HepG2 (cell line): ENCODE results near the gene XCL2. TPM values are rescaled to one million over a fixed set of nuclear protein-coding genes. Genes with fewer than 3 reads are reported as not detected.

Experiments
- ESRRA ChIP-seq: sonication (generic); formaldehyde crosslinking; IDR thresholded peaks from 2 replicates; pipeline ENCODE4 v1.5.1; 2020; ENCODE audit warnings: mild to moderate bottlenecking, low read depth, missing genetic modification reagents
- HNRNPUL1 ChIP-seq: fragments of 200-400 bp; formaldehyde crosslinking; IDR thresholded peaks from 2 replicates; pipeline ENCODE4 v1.6.1; 2017; ENCODE audit warnings: low read depth, mild to moderate bottlenecking, low read length, moderate library complexity
- KMT2B ChIP-seq: IDR thresholded peaks from 2 replicates; pipeline ENCODE4 v1.6.1; 2016; ENCODE audit warnings: missing genetic modification reagents, missing compliant biosample characterization
- MAFG ChIP-seq: sonication (generic); formaldehyde crosslinking; IDR thresholded peaks from 2 replicates; pipeline ENCODE4 v1.5.1; 2020; ENCODE audit warnings: mild to moderate bottlenecking, missing genetic modification reagents
- TAF15 ChIP-seq: fragments of 200-400 bp; formaldehyde crosslinking; IDR thresholded peaks from one replicate; pipeline ENCODE4 v1.6.1; 2018; ENCODE audit warnings: mild to moderate bottlenecking, low read depth, low read length; ENCODE audit not compliant: poor library complexity, severe bottlenecking
- ZNF136 ChIP-seq: sonication (generic); formaldehyde crosslinking; IDR thresholded peaks from 2 replicates; pipeline ENCODE4 v1.8.1; 2022; ENCODE audit warnings: low read depth, mild to moderate bottlenecking, moderate library complexity, missing genetic modification reagents
- ZNF335 ChIP-seq: sonication (generic); formaldehyde crosslinking; IDR thresholded peaks from 2 replicates; pipeline ENCODE4 v1.4.0; 2020; ENCODE audit warnings: missing genetic modification reagents
- ZNF644 ChIP-seq: IDR thresholded peaks from 2 replicates; pipeline ENCODE4 v1.6.1; 2016; ENCODE audit warnings: low read depth
- ZNF773 ChIP-seq: sonication (generic); formaldehyde crosslinking; IDR thresholded peaks from 2 replicates; pipeline ENCODE4 v1.4.0; 2020; ENCODE audit warnings: missing genetic modification reagents, borderline replicate concordance
- polyA plus RNA-seq, 8 experiments: library from polyadenylated mRNA; depleted of rRNA in 3 of 8; stranded (reverse) in 7 of 8; unstranded in 1 of 8; fragments of >200 nt; fragmentation: Illumina TruSeq in 4 of 8; extraction: Trizol in 4 of 8; gene quantifications; 2 replicates each; pipeline versions ENCODE4 v1.2.1 to v1.2.3, GENCODE V29; 2011 to 2016; ENCODE audit warnings: low read depth in 4 of 8, missing spikeins in 1 of 8, mixed read lengths in 1 of 8; ENCODE audit not compliant: insufficient read depth in 1 of 8
- total RNA-seq, 5 experiments: library from RNA; depleted of rRNA; stranded (reverse); fragments of >200 nt; fragmentation: Illumina TruSeq; extraction: Trizol; gene quantifications; 2 replicates each; pipeline ENCODE4 v1.2.3, GENCODE V29; 2016; ENCODE audit warnings: low read depth in 1 of 5
- TF ChIP-seq, protein P1 (sequence below): sonication (generic); formaldehyde crosslinking; IDR thresholded peaks from 2 replicates; pipeline ENCODE4 v1.4.0; 2020; ENCODE audit warnings: mild to moderate bottlenecking, missing genetic modification reagents, borderline replicate concordance
- TF ChIP-seq, protein P2 (sequence below): sonication (generic); formaldehyde crosslinking; IDR thresholded peaks from one replicate; pipeline ENCODE4 v1.5.1; 2020; ENCODE audit warnings: mild to moderate bottlenecking, missing genetic modification reagents; ENCODE audit errors: not compliant biosample characterization
- TF ChIP-seq, protein P3 (sequence below): sonication (generic); formaldehyde crosslinking; IDR thresholded peaks from 2 replicates; pipeline ENCODE4 v1.5.1; 2020; ENCODE audit warnings: mild to moderate bottlenecking, missing genetic modification reagents, moderate library complexity

Gene XCL2
- total and polyA plus RNA-seq, 2 of the 13 experiments (the other 11 are each of a cell fraction or from before 2014, with no cell fraction given): 0.50 TPM; not detected in 1

DNA sequence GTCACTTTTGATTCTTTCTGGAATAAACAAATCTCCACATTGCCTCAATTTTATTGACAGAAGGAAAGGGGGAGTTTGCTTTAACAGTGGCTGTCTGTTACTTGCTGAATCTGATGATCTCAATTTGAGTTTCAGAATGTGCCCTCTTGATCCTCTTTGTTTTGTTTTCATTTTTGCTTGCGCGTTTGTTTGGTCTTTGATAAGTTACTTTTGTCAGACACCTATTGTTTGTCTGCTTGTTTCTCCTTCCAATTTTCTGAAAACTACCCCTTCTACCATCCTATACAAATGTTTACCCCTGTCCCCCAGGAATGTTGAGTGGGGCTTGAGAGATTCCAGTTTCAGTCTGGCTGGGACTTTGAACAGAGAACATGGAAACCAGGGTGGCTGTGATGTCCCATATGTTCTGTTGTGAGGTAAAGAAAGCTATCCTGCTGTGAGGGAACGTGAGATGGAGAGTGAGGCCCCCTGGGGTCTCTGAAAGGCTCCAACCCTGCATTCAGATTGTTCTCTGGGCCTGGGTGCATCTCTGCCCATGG lies 11.8 kb upstream of the XCL2 start (continued):
- TF ChIP-seq ZNF773 (CRISPR knock-in tag): no peak
- TF ChIP-seq, protein P1, sequence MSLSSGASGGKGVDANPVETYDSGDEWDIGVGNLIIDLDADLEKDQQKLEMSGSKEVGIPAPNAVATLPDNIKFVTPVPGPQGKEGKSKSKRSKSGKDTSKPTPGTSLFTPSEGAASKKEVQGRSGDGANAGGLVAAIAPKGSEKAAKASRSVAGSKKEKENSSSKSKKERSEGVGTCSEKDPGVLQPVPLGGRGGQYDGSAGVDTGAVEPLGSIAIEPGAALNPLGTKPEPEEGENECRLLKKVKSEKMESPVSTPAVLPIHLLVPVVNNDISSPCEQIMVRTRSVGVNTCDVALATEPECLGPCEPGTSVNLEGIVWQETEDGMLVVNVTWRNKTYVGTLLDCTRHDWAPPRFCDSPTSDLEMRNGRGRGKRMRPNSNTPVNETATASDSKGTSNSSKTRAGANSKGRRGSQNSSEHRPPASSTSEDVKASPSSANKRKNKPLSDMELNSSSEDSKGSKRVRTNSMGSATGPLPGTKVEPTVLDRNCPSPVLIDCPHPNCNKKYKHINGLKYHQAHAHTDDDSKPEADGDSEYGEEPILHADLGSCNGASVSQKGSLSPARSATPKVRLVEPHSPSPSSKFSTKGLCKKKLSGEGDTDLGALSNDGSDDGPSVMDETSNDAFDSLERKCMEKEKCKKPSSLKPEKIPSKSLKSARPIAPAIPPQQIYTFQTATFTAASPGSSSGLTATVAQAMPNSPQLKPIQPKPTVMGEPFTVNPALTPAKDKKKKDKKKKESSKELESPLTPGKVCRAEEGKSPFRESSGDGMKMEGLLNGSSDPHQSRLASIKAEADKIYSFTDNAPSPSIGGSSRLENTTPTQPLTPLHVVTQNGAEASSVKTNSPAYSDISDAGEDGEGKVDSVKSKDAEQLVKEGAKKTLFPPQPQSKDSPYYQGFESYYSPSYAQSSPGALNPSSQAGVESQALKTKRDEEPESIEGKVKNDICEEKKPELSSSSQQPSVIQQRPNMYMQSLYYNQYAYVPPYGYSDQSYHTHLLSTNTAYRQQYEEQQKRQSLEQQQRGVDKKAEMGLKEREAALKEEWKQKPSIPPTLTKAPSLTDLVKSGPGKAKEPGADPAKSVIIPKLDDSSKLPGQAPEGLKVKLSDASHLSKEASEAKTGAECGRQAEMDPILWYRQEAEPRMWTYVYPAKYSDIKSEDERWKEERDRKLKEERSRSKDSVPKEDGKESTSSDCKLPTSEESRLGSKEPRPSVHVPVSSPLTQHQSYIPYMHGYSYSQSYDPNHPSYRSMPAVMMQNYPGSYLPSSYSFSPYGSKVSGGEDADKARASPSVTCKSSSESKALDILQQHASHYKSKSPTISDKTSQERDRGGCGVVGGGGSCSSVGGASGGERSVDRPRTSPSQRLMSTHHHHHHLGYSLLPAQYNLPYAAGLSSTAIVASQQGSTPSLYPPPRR: no peak
- no peak for TF ChIP-seq ESRRA (CRISPR knock-in tag)
- TF ChIP-seq TAF15: no peak
- 0 out of 2 replicates have a peak, but pooled peaks have one; percentile 33 for TF ChIP-seq ZNF136 (CRISPR knock-in tag)
- TF ChIP-seq, protein P2, sequence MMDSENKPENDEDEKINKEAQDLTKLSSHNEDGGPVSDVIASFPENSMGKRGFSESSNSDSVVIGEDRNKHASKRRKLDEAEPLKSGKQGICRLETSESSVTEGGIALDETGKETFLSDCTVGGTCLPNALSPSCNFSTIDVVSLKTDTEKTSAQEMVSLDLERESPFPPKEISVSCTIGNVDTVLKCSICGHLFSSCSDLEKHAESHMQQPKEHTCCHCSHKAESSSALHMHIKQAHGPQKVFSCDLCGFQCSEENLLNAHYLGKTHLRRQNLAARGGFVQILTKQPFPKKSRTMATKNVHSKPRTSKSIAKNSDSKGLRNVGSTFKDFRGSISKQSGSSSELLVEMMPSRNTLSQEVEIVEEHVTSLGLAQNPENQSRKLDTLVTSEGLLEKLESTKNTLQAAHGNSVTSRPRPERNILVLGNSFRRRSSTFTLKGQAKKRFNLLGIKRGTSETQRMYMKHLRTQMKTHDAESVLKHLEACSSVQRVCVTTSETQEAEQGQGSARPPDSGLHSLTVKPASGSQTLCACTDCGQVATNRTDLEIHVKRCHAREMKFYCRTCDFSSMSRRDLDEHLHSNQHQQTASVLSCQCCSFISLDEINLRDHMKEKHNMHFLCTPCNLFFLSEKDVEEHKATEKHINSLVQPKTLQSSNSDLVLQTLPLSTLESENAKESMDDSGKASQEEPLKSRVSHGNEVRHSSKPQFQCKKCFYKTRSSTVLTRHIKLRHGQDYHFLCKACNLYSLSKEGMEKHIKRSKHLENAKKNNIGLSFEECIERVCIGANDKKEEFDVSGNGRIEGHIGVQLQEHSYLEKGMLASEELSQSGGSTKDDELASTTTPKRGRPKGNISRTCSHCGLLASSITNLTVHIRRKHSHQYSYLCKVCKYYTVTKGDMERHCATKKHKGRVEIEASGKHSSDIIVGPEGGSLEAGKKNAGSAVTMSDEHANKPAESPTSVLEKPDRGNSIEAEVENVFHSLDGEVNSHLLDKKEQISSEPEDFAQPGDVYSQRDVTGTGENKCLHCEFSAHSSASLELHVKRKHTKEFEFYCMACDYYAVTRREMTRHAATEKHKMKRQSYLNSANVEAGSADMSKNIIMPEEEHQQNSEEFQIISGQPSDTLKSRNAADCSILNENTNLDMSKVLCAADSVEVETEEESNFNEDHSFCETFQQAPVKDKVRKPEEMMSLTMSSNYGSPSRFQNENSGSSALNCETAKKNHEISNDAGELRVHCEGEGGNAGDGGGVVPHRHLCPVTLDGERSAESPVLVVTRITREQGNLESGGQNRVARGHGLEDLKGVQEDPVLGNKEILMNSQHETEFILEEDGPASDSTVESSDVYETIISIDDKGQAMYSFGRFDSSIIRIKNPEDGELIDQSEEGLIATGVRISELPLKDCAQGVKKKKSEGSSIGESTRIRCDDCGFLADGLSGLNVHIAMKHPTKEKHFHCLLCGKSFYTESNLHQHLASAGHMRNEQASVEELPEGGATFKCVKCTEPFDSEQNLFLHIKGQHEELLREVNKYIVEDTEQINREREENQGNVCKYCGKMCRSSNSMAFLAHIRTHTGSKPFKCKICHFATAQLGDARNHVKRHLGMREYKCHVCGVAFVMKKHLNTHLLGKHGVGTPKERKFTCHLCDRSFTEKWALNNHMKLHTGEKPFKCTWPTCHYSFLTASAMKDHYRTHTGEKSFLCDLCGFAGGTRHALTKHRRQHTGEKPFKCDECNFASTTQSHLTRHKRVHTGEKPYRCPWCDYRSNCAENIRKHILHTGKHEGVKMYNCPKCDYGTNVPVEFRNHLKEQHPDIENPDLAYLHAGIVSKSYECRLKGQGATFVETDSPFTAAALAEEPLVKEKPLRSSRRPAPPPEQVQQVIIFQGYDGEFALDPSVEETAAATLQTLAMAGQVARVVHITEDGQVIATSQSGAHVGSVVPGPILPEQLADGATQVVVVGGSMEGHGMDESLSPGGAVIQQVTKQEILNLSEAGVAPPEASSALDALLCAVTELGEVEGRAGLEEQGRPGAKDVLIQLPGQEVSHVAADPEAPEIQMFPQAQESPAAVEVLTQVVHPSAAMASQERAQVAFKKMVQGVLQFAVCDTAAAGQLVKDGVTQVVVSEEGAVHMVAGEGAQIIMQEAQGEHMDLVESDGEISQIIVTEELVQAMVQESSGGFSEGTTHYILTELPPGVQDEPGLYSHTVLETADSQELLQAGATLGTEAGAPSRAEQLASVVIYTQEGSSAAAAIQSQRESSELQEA (CRISPR knock-in tag): no peak
- no peak for TF ChIP-seq ZNF335 (CRISPR knock-in tag)
- peak; percentile 94 for TF ChIP-seq ZNF644
- TF ChIP-seq HNRNPUL1: no peak
- TF ChIP-seq KMT2B (CRISPR knock-in tag): no peak
- TF ChIP-seq, protein P3, sequence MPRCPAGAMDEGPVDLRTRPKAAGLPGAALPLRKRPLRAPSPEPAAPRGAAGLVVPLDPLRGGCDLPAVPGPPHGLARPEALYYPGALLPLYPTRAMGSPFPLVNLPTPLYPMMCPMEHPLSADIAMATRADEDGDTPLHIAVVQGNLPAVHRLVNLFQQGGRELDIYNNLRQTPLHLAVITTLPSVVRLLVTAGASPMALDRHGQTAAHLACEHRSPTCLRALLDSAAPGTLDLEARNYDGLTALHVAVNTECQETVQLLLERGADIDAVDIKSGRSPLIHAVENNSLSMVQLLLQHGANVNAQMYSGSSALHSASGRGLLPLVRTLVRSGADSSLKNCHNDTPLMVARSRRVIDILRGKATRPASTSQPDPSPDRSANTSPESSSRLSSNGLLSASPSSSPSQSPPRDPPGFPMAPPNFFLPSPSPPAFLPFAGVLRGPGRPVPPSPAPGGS (CRISPR knock-in tag): no peak
- TF ChIP-seq MAFG: no peak
